ENCODE measurements around the gene TOB2.

TOB2 gene

GRCh38 chr22:41395531-41396240 is 50.9 kb downstream of the TOB2 start:
- Histone ChIP-seq H3K9me3 (ENCODE audit: low read length) (no peaks in the 10 kb centered on the region), H2AFZ (ENCODE audit: low read length) (no peak overlapping the region), H4K20me1 (ENCODE audit: insufficient read depth, low read length) (no peaks in the 10 kb centered on the region), H3K27me3 (ENCODE audit: insufficient read depth, low read length) (no peaks in the 10 kb centered on the region), H3F3A (ENCODE audit: insufficient read depth, low read length) (no peaks in the 10 kb centered on the region), H3K4me3 (ENCODE audit: low read depth, low read length, poor library complexity, severe bottlenecking) (no peak overlapping the region), H3K36me3 (ENCODE audit: insufficient read depth, low read length) (peaks cover 22% of the 10 kb centered on the region), H3K9ac (ENCODE audit: low read length) (no peak overlapping the region), H3K9me2 (ENCODE audit: low read depth, low read length) (no peaks in the 10 kb centered on the region), H3K4me1 (ENCODE audit: insufficient read depth, low read length, severe bottlenecking) (no peaks in the 10 kb centered on the region), H3K4me2 (ENCODE audit: low read length) (no peak overlapping the region), H3K79me2 (ENCODE audit: insufficient read depth, low read length) (no peaks in the 10 kb centered on the region), H3K27ac (ENCODE audit: low read depth, low read length, poor library complexity, severe bottlenecking) (no peak overlapping the region)
- no peak for TF ChIP-seq CTCF (IDR thresholded peaks at IDR 0.05; ENCODE audit: low read length)
- no peak for TF ChIP-seq EZH2 (IDR thresholded peaks at IDR 0.05; ENCODE audit: borderline replicate concordance, low read length)

- Histone ChIP-seq H3K9me3 (ENCODE audit: low read length) (no peaks in the 10 kb centered on the region), H3K27me3 (ENCODE audit: insufficient read depth, low read length) (no peaks in the 10 kb centered on the region), H3K4me2 (ENCODE audit: low read length) (no peak overlapping the region), H3K36me3 (ENCODE audit: insufficient read depth, low read length) (peaks cover 30% of the 10 kb centered on the region), H4K20me1 (ENCODE audit: insufficient read depth, low read length) (no peaks in the 10 kb centered on the region), H3K9ac (ENCODE audit: low read length) (no peak overlapping the region), H3K79me2 (ENCODE audit: insufficient read depth, low read length) (no peaks in the 10 kb centered on the region), H3K9me2 (ENCODE audit: low read depth, low read length) (no peaks in the 10 kb centered on the region), H3F3A (ENCODE audit: insufficient read depth, low read length) (no peaks in the 10 kb centered on the region), H2AFZ (ENCODE audit: low read length) (no peak overlapping the region), H3K27ac (ENCODE audit: low read depth, low read length, poor library complexity, severe bottlenecking) (no peak overlapping the region), H3K4me3 (ENCODE audit: low read depth, low read length, poor library complexity, severe bottlenecking) (no peak overlapping the region), H3K4me1 (ENCODE audit: insufficient read depth, low read length, severe bottlenecking) (no peaks in the 10 kb centered on the region)
- no peak for TF ChIP-seq CTCF (IDR thresholded peaks at IDR 0.05; ENCODE audit: low read length)
- no peak for TF ChIP-seq EZH2 (IDR thresholded peaks at IDR 0.05; ENCODE audit: borderline replicate concordance, low read length)
These were observed 52.6 kb downstream of the TOB2 start for GRCh38 chr22:41394012-41394356.

DNA sequence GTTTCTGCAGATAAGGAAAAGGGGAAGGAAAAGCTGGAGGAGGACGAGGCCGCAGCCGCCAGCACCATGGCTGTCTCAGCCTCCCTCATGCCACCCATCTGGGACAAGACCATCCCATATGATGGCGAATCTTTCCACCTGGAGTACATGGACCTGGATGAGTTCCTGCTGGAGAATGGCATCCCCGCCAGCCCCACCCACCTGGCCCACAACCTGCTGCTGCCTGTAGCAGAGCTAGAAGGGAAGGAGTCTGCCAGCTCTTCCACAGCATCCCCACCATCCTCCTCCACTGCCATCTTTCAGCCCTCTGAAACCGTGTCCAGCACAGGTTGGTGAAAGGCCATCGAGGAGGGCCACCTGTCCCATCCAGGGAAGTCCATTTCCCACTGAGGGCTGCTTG is 59.3 kb downstream of the TOB2 start:
- Histone ChIP-seq H3K4me3 (ENCODE audit: low read depth, low read length, poor library complexity, severe bottlenecking) (no peak overlapping the region), H3K36me3 (ENCODE audit: insufficient read depth, low read length) (peaks cover 33% of the 10 kb centered on the region), H3K79me2 (ENCODE audit: insufficient read depth, low read length) (no peaks in the 10 kb centered on the region), H3K9me3 (ENCODE audit: low read length) (no peaks in the 10 kb centered on the region), H3K9me2 (ENCODE audit: low read depth, low read length) (no peaks in the 10 kb centered on the region), H4K20me1 (ENCODE audit: insufficient read depth, low read length) (no peaks in the 10 kb centered on the region), H2AFZ (ENCODE audit: low read length) (no peak overlapping the region), H3F3A (ENCODE audit: insufficient read depth, low read length) (no peaks in the 10 kb centered on the region), H3K27me3 (ENCODE audit: insufficient read depth, low read length) (no peaks in the 10 kb centered on the region), H3K4me1 (ENCODE audit: insufficient read depth, low read length, severe bottlenecking) (peaks cover 13% of the 10 kb centered on the region), H3K27ac (ENCODE audit: low read depth, low read length, poor library complexity, severe bottlenecking) (no peak overlapping the region), H3K9ac (ENCODE audit: low read length) (no peak overlapping the region), H3K4me2 (ENCODE audit: low read length) (no peak overlapping the region)
- TF ChIP-seq EZH2 (IDR thresholded peaks at IDR 0.05; ENCODE audit: borderline replicate concordance, low read length) (no peak), CTCF (IDR thresholded peaks at IDR 0.05; ENCODE audit: low read length) (no peak)

Data from OCI-LY1 (cell line).